G401 (cell line): ENCODE data around the gene SGTA. TPM values are rescaled to one million over a fixed set of nuclear protein-coding genes. Genes with fewer than 3 reads are reported as not detected.
A peak's percentile ranks its signal among the peaks of the same experiment; 100 is the strongest.

Experiments
- DNase-seq: peaks from one replicate; pipeline ENCODE4 v3.0.0-alpha.2; 2015; ENCODE audit warnings: low spot score
- in situ Hi-C: cut with HindIII; loops from 2 replicates; pipeline ENCODE4 v1.10.0; 2016; ENCODE audit warnings: low sequenced_read_pairs, mixed read lengths
- total RNA-seq: library from RNA; depleted of rRNA; stranded (reverse); fragments of >200 nt; shearing (Covaris generic); gene quantifications from 2 replicates; pipeline ENCODE4 v1.2.3, GENCODE V29; 2014

The SGTA gene
- total RNA-seq, 1 experiment from 2014 or later, result 143 TPM

DNA sequence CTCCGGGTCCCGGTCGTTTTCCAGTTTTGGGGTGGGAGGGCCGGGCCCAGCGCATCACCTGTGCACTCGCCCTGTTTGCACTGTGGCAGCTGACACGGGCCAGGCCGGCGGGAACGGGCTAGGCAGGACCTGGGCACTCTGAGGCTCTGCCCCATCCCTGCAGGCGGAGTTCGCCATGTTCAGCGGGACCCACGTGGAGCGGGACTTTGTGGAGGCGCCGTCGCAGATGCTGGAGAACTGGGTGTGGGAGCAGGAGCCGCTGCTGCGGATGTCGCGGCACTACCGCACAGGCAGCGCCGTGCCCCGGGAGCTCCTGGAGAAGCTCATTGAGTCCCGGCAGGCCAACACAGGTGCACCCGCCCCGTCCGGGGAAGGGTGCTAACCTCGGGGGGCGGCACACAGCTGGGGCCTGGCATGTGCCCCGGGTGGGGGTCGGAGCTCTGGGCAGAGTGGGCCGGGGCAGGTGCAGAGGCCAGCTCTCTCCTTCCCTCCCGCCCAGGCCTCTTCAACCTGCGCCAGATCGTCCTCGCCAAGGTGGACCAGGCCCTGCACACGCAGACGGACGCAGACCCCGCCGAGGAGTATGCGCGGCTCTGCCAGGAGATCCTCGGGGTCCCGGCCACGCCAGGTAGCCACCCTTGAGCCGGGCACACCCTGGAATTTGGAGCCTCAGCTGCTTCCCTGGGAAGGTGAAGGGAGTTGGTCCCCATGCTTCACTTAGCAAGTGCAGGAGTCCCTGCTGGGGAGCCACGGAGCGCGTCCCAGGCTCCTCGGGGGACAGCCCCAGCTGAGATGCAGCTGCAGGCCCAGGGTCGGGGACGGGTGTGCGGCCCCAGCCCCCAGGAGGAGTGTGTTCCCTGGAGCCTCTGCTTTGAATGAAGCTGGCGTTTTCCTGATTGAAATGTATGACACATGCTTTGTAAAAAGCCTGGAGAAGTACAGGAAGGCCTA lies 27.3 kb upstream of the SGTA start:
- DNase-seq, result no peak
- in situ Hi-C loops, result no loop called here

DNA sequence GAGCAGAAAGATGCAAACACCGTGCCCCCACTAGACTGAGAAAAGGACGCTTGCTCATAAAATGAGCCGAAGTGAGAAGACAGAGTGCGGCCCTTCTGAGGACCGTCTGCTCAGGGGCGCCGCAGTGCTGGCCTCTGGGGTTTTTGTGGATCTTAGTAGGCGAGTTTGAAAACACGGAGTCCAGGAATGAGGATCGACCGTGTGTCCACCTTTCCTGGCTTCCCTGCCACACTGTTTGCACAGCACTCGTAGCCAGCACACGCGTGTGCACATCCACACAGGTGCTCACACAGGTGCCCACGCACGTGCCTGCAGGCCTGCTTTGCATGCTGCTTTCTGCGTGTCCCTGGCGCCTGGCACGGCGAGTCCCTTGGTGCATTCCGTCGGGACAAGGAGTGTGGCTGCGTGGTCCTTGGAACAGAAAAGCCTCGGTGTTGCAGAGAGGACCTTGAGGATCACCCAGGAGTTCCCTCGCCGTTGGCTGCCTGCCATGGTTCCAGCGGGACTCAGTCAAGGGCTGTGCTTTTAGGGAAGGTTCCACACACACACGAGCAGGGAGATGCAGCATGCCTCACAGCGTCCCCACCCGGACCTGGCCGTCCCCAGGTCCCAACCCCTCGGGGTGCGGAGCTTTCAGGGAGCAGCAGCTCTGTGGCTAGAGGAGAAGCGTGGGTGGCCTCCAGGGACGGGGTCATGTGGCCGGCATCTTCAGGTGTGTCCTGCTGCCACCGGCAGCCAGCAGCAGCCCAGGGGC lies 26.5 kb upstream of the SGTA start:
- no peak for DNase-seq
- in situ Hi-C loops, result no loop called here

DNA sequence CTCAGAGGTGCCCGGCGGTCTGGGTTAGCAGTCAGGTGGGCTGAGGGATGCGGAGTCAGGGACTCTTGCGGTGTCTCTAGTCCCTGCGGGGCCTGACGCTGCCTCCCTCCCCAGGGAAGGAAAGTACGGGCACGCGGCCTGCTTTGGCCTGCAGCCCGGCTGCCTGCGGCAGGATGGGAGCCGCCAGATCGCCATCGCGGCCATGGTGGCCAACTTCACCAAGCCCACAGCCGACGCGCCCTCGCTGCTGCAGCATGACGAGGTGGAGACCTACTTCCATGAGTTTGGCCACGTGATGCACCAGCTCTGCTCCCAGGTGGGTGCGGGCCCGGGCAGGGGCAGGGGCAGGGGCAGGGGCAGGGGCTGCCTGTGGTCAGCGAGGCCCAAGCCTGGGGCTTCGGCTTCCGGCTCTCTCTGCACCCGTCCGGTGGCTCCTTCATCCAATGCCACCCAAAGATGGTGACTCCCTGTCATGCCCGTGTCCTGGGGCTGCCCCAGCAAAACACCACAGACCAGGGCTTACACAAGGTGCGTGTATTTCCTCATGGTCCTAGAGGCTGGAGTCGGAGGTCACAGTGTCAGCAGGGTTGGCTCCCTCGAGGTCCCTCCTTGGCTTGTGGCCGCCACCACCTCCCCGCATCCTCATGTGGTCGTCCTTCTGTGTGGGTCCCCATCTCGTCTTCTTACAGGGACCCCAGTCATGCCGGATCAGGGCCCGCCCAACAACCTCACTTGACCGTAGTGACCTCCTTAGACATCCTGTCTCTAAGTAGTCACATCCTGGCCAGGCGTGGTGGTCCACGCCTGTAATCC lies 25.3 kb upstream of the SGTA start:
- no peak for DNase-seq
- in situ Hi-C loops, result no loop called here

DNA sequence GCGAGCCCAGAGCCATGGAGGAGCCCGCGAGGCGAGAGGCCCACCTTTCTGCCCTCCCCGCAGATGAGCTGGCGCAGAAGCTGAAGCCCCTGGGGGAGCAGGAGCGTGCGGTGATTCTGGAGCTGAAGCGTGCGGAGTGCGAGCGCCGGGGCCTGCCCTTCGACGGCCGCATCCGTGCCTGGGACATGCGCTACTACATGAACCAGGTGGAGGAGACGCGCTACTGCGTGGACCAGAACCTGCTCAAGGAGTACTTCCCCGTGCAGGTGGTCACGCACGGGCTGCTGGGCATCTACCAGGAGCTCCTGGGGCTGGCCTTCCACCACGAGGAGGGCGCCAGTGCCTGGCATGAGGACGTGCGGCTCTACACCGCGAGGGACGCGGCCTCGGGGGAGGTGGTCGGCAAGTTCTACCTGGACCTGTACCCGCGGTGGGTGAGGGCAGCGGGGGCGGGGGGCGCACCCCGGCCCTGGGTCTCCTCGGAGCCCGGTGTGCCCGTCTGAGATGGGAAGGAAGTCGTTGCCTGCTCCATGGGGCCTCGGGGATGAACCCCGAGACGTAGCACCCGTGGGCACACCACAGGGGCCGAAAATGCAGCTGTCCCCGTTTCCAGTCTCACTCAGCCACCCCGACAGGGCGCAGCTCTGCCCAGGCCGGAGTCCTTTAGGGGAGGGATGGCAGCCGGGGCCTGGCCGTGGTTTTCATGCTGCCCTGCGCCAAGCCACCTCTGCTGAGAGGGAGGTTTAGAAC lies 24.5 kb upstream of the SGTA start:
- in situ Hi-C loops, result no loop called here
- no peak for DNase-seq

DNA sequence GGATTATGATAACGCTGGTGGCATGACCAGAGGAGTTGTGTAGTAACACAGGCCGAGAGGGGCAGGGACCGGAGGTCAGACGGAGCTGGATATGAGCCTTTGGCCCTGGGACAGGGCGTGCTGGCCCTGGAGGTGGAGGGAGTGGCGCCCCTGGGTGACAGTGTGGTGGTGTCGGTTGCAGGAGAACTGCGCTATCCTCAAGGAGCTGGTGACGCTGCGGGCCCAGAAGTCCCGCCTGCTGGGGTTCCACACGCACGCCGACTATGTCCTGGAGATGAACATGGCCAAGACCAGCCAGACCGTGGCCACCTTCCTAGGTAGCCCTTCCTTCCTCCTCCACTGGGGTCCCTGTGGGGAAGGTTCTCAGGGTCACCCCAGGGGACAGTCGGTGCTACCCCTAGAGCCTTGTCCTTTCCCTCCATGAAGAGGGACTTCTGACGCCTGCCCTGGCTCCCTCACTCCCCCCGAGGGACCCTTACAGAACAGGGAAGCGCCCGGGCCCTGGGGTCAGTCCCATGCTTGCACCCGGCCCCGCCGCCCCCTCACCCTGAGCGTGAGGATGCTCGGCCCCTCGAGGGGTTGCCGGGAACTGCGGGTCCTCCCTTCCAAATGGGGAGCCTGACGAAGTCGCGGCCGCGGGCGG lies 23.8 kb upstream of the SGTA start:
- DNase-seq, result no peak

DNA sequence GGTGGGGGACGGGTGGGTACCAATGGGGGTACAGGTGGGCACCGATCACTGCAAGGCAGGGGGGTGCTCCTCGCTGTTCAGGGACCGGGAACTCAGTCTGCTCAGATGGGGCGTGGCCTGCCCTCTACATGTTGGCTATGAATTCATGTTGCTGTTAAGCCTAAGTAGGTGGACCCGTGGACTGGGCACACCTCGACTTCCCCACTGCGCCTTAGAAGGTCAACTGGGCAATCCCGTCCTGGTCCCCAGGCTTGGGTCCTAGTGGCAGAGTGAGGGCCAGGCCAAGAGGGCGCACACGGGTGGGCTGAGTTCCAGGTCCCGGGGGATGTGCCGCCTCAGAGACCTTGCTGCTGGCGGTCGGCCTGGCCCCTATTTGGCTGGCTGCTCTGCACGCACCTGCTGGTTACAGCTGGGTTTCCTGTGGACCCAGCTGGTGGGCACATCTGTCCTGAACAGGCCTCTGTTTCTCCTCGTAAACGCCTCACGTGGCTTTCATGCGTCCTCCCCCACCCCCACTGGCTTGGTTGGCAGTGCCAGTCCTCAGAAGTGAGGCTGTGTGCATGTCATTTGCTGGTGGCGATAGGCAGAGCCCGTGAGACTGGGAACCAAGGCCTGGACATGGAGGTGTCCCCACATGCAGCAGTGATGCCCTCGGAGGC lies 23.0 kb upstream of the SGTA start:
- no peak for DNase-seq
- in situ Hi-C loops, result no loop called here

More for the DNA sequence above, 23.8 kb upstream of the SGTA start:
- in situ Hi-C loops, result no loop called here

DNA sequence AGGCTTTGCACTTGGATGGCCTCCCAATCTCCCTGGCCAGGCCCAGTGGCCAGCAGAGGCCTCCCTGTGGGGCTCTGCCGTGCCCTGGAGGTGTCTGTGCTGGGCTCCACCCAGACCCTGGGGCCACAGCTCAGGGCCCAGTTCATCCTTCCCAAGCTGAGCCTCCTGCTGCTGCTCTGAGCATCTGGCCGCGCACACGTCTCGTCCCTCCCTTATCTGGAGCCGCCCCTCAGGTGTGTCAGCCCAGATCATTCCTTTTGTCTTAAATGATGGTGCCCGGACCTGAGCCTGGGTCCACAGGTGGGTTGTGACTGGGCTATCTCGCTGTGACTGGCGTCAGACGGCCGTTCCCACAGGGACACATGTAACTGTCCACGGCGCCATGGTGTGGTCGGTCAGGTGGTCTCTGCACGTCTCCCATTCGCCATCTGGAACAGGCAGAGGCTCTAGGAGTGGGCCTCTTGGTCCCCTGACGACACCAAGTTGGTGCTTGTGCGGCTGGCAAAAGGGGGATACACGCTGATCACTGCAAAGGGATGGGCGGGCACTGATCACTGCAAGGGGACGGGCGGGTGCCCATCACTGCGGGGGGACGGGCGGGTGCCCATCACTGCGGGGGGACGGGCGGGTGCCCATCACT lies 22.3 kb upstream of the SGTA start:
- in situ Hi-C loops, result no loop called here
- no peak for DNase-seq

DNA sequence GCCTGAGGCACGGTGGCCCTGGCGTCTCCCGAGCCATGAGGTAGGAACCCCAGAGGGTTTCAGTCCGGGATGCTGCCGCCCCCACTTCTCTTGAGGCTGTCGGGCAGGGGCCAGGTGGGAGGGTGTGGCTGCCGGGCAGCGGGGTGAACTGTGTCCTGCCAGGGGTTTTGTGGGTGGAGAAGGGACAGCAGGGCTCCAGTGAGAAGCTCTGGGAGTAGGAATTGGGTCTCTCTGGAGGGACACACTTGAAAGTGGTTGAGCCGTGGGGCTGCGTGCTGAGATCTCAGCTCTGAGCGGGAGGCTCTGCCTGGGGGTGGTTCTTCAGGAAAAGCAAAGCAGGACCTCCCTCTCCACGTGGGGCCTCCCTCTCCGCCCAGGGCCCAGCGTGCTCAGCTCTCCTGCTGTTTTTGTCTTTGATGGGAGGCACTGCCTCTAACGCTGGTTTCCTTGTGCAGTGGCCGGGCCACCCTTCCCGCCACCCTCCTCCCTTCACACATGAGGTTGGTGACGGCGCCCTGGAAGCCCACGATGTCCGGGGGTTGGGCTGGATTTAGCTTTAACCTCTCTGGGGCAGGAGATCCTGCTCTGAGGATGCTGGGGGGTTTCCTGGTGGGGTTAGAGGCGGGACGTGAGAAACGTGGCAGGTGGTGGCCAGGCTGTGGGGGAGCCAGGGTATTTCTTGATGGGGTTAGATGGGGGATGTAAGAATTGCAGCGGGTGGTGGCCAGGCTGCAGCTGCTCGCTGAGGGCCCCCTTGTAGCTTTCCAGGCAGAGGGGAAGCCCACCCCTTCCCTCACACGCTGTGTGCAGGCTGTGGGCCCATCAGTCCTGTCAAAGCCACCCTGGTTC lies 21.3 kb upstream of the SGTA start:
- in situ Hi-C loops, result no loop called here
- no peak for DNase-seq

DNA sequence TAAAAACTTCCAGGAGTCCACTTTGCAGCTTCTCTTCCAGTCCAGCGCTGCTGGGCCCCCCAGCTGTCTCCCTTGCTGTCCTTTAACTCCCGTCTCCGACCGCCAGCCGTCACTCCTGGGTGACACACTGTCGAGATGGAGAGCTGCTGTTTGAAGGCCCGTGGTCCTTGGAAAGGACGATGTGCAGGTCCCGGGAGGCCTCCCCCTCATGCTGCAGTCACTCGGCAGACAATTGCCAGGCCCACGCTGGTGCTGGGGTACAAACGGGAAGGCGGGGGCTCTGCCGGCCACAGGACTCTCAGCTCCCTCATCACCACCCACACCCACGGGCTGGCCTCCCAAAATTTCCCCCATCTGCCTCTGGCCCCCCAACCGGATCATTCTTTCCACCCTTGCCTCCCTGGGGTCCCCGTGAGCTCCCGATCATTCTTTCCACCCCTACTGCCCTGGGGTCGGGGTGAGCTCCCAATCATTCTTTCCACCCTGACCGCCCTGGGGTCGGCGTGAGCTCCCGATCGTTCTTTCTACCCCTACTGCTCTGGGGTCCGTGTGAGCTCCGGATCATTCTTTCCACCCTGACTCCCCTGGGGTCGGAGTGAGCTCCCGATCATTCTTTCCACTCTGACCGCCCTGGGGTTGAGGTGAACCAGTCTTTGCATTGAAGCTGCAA lies 20.5 kb upstream of the SGTA start:
- in situ Hi-C loops, result no loop called here
- DNase-seq, result no peak

DNA sequence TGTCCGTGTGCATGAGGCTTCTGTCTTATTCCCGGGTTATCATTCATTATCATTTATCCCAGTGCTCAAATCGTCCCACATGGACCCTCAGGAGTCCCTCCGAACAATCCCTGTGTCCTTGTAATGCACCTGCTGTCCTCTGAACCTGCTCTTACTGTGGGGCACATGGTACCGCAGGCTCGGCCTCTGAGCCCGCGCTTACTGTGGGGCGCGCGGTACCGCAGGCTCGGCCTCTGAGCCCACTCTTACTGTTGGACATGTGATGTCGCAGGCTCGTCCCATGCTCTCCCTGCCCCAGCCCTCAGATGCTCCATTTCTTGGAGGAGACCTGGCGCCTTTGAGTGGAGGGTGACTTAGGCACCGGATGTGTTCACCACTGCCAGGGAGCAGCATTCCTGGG lies 19.8 kb upstream of the SGTA start:
- in situ Hi-C loops, result no loop called here
- DNase-seq, result no peak

DNA sequence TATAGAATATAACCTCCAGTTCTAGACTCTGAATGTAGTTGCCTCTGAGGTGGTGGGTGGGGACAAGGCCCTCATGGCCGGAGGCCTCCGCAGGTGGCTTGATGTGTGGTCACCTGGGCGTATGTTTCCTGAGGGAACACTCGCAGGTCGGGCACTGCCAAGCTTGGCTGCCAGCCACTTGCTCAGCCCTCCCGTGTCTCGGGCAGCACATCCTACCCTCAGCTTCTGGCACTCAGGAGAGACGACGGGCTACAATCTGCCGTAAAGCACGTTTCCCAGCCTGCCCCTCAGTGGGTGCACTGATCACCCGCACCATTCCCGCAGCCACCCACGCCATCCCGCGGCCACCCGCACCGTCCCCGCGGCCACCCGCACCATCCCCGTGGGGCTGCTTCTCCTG lies 17.4 kb upstream of the SGTA start:
- peak; percentile 77 for DNase-seq
- in situ Hi-C loops, result no loop called here

DNA sequence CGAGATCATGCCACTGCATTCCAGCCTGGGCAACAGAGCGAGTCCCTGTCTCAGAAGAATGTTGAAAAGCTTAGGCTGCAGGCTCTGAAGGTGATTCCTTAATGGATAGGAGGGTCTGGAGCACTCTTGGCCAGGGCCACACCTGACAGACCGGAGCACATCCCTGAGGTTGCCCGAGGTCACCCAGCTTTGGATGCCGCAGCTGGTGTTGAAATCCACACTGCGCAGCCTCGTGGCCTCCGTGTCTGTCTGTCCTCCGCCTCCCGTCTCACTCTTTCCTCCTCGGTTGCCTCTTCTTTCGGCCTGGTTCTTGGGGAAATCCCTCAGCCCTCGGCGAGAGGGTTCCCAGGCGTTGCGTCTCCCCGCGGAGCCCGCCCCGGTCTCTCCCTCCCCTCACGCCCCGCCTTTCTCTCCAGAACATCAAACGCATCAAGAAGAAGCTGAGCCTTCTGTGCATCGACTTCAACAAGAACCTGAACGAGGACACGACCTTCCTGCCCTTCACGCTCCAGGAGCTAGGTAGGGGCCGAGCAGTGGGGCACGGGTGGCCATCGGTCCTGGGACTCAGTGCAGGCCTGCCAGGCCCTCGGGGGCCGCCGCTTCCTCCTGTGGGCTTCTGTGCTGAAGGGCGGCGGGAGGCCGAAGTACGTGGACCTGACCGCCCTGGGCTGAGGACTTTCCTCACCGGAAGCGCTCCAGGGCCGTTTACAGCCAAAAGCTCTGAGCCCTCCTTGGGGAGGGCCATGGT lies 16.4 kb upstream of the SGTA start:
- in situ Hi-C loops, result no loop called here
- no peak for DNase-seq

DNA sequence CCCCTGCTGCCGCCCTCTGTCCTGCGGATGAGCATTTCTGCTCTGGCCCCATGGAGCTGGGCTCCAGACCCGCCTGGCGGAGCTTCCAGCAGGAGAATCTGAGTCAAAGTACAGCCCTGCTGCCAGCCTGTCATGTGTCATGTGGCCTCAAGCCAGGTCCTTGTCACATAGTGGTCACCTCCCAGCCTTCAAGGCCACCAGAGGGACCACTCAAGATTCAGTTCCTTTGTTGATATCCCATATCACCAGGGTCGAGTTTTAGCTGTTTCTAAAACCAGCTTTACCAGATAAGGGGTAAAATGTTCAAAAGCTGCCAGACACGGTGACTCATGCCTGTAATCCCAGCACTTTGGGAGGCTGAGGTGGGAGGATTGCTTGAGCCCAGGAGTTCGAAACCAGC lies 15.7 kb upstream of the SGTA start:
- in situ Hi-C loops, result no loop called here
- DNase-seq, result peak; percentile 56

DNA sequence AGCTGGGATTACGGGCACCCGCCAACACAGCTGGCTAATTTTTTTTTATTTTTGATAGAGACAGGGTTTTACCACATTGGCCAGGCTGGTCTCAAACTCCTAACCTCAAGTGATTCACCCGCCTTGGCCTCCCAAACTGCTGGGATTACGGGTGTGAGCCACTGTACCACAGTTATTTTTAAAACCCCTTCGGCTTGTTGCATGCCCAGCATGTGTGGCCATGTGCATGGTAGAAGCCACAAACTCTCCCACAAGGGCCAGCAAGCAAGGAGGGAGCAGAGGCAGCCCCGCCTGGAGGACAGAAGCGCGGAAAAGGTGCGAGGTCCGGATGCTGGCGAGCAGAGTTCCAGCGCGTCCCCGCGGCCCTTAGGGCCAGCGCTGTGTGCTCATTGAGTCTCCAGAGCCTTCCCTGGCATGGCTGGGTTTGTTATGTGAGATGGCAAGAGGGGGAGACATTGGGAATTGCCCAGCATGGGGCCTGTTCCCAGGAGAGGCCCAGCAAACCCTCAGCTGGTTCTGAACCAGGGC lies 15.1 kb upstream of the SGTA start:
- no peak for DNase-seq
- in situ Hi-C loops, result no loop called here

DNA sequence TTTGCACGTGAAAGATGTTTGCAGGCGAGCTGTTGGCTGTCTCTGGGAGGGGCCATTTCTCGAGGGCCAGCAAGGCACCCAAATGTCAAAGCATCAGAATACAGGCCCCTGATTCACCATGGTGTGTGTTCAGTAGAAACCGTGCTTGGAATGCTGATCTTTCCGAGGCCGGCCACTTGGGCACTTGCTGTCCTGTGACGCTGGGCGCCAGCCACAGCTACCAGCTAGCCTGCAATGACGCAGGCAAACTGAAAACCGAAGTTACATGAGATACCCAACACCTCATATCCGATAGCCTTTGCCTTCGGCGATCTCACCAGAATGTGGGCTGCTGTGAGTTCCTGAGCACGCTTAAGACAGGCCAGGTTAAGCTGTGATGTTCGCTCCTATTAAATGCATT lies 14.2 kb upstream of the SGTA start:
- in situ Hi-C loops, result no loop called here
- DNase-seq, result no peak
